ENCODE results near the gene ITGA11. TPM values are rescaled to one million over a fixed set of nuclear protein-coding genes. Genes with fewer than 3 reads are reported as not detected.

The ITGA11 gene
- polyA plus RNA-seq, 1 of the 3 experiments (the other 2 are of a cell fraction): 0.49 TPM

DNA sequence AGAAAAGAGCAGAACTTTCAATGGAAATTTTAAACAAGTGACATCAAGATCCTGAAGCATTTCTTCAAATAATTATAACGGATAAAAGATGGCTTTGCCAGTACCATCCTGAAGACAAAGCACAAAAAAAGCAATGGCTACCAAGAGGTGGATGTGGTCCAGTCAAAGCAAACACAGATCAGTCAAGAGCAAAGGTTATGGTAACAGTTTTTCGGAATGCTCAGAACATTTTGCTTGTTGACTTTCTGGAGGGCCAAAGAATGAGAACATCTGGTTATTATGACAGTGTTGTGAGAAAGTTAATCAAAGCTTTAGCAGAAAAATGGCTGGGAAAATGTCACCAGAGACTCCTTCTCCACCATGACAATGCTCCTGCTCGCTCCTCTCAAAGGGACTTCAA is 122.9 kb downstream of the ITGA11 start:
- no peaks in the 10 kb centered on the region for H3K36me3 ChIP-seq (replicated peaks in 1 of 2; ENCODE audit: control insufficient read depth in 1 of 2, insufficient read depth in 2 of 2, low read length in 1 of 2)
- ChIA-PET CTCF (interaction anchor here (1.0 to 1.3 kb wide), 2 partner anchors 75 to 251 kb away, joined by 3 read pairs; no protein-coding TSS in a partner anchor), POLR2A (no interaction called here)
- no peak for DNase-seq
- H3F3A ChIP-seq (replicated peaks; ENCODE audit: insufficient read depth): peaks cover 7% of the 10 kb centered on the region
- no peaks in the 10 kb centered on the region for H3K79me2 ChIP-seq (ENCODE audit: insufficient read depth)
- H3K4me3 ChIP-seq (ENCODE audit: low read depth in 2 of 2, low read length in 1 of 2): no peak overlapping the region
- no peak overlapping the region for H3K9ac ChIP-seq
- H3K9me3 ChIP-seq: no peaks in the 10 kb centered on the region
- H3K4me2 ChIP-seq: no peak overlapping the region
- no peak for TF ChIP-seq NRF1 (IDR thresholded peaks at IDR 0.05; ENCODE audit: low read depth, low read length)
- TF ChIP-seq MEF2A (IDR thresholded peaks at IDR 0.05; ENCODE audit: borderline replicate concordance, low read depth): no peak
- no peak for TF ChIP-seq GATA2 (CRISPR knock-in tag; IDR thresholded peaks at IDR 0.05)
- no peak for TF ChIP-seq RAD21 (IDR thresholded peaks at IDR 0.05; ENCODE audit: low read length)
- TF ChIP-seq, protein P1, sequence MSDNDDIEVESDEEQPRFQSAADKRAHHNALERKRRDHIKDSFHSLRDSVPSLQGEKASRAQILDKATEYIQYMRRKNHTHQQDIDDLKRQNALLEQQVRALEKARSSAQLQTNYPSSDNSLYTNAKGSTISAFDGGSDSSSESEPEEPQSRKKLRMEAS (IDR thresholded peaks at IDR 0.05; ENCODE audit: low read depth): no peak
- TF ChIP-seq, protein P2, sequence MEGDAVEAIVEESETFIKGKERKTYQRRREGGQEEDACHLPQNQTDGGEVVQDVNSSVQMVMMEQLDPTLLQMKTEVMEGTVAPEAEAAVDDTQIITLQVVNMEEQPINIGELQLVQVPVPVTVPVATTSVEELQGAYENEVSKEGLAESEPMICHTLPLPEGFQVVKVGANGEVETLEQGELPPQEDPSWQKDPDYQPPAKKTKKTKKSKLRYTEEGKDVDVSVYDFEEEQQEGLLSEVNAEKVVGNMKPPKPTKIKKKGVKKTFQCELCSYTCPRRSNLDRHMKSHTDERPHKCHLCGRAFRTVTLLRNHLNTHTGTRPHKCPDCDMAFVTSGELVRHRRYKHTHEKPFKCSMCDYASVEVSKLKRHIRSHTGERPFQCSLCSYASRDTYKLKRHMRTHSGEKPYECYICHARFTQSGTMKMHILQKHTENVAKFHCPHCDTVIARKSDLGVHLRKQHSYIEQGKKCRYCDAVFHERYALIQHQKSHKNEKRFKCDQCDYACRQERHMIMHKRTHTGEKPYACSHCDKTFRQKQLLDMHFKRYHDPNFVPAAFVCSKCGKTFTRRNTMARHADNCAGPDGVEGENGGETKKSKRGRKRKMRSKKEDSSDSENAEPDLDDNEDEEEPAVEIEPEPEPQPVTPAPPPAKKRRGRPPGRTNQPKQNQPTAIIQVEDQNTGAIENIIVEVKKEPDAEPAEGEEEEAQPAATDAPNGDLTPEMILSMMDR (IDR thresholded peaks at IDR 0.05): no peak
- no peak for TF ChIP-seq SIN3A (IDR thresholded peaks at IDR 0.05; ENCODE audit: borderline replicate concordance, low read depth, low read length)
- TF ChIP-seq RXRA (IDR thresholded peaks at IDR 0.05; ENCODE audit: borderline replicate concordance, low read depth): no peak
- no peak for TF ChIP-seq EP300 (IDR thresholded peaks at IDR 0.05; ENCODE audit: borderline replicate concordance in 1 of 2, low read depth in 1 of 2, low read length in 1 of 2)
- TF ChIP-seq ELF1 (IDR thresholded peaks at IDR 0.05): no peak
- no peak for TF ChIP-seq RCOR1 (IDR thresholded peaks at IDR 0.05; ENCODE audit: low read length)
- no peak for TF ChIP-seq FOXM1 (IDR thresholded peaks at IDR 0.05; ENCODE audit: low read depth)
- TF ChIP-seq FOSL2 (IDR thresholded peaks at IDR 0.05; ENCODE audit: borderline replicate concordance, low read depth): no peak
- TF ChIP-seq GABPA (IDR thresholded peaks at IDR 0.05; ENCODE audit: low read depth): no peak
- TF ChIP-seq, protein P3, sequence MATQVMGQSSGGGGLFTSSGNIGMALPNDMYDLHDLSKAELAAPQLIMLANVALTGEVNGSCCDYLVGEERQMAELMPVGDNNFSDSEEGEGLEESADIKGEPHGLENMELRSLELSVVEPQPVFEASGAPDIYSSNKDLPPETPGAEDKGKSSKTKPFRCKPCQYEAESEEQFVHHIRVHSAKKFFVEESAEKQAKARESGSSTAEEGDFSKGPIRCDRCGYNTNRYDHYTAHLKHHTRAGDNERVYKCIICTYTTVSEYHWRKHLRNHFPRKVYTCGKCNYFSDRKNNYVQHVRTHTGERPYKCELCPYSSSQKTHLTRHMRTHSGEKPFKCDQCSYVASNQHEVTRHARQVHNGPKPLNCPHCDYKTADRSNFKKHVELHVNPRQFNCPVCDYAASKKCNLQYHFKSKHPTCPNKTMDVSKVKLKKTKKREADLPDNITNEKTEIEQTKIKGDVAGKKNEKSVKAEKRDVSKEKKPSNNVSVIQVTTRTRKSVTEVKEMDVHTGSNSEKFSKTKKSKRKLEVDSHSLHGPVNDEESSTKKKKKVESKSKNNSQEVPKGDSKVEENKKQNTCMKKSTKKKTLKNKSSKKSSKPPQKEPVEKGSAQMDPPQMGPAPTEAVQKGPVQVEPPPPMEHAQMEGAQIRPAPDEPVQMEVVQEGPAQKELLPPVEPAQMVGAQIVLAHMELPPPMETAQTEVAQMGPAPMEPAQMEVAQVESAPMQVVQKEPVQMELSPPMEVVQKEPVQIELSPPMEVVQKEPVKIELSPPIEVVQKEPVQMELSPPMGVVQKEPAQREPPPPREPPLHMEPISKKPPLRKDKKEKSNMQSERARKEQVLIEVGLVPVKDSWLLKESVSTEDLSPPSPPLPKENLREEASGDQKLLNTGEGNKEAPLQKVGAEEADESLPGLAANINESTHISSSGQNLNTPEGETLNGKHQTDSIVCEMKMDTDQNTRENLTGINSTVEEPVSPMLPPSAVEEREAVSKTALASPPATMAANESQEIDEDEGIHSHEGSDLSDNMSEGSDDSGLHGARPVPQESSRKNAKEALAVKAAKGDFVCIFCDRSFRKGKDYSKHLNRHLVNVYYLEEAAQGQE (IDR thresholded peaks at IDR 0.05; ENCODE audit: low read depth, low read length): no peak
- TF ChIP-seq YY1 (IDR thresholded peaks at IDR 0.05; ENCODE audit: low read depth): no peak
- no peak for TF ChIP-seq TEAD4 (IDR thresholded peaks at IDR 0.05; ENCODE audit: borderline replicate concordance, insufficient read depth)
- TF ChIP-seq EZH2phosphoT487 (IDR thresholded peaks at IDR 0.05; ENCODE audit: borderline replicate concordance, low read depth): no peak
- H3K27me3 ChIP-seq (ENCODE audit: insufficient read depth): no peaks in the 10 kb centered on the region
- H2AFZ ChIP-seq (ENCODE audit: low read depth): no peak overlapping the region
- H3K27ac ChIP-seq (ENCODE audit: low read depth in 2 of 2, low read length in 1 of 2): no peak overlapping the region
- H4K20me1 ChIP-seq (ENCODE audit: insufficient read depth): no peaks in the 10 kb centered on the region
- peaks cover 0 to 9% of the 10 kb centered on the region in 2 experiments; a peak in 1 of 4 replicates for H3K4me1 ChIP-seq (ENCODE audit: control insufficient read depth in 1 of 2, insufficient read depth in 2 of 2, low read depth in 1 of 2, low read length in 1 of 2)
- H3K9me2 ChIP-seq: no peaks in the 10 kb centered on the region
- 84% methylated on average over 3 of the region's 3 CpGs for WGBS (ENCODE audit: low lambda C conversion rate)

Measured in SK-N-SH (cell line).